ENCODE results near the gene PEX13.
A peak's percentile ranks its signal among the peaks of the same experiment; 100 is the strongest.
"Not testable (repeated sequence)": the region's sequence is repeated elsewhere in the genome, so short reads cannot be mapped to it uniquely, and the experiment has no call there.

PEX13 gene

GRCh38 chr2:61009355-61009754 is 8.2 kb upstream of the PEX13 start:
- no peak for DNase-seq

DNA sequence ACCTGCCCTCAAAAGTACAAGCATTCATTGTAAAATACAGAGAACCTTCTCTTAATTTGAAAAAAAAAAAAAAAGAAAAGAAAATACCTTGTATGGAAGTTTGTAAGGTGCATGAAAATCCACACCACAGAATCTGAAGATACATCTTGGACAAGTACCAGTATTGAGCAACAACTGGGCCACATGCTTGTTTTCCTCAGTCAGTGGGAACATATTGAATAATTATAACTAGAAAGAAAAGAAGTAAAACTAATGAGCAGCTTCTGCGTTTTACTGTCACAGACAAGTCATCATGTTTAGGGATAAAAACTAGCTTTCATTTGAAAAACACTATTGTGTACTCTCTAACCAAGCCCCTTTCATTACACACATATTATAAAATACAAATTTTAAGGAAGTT is 5.8 kb upstream of the PEX13 start:
- DNase-seq, result no peak

- DNase-seq, result not testable (repeated sequence)
These were observed 5.2 kb upstream of the PEX13 start for GRCh38 chr2:61012303-61012702.

GRCh38 chr2:61013382-61013781 is 4.1 kb upstream of the PEX13 start:
- DNase-seq, result no peak

- no peak for DNase-seq
These were observed 2.8 kb upstream of the PEX13 start for GRCh38 chr2:61014763-61015162.

DNA sequence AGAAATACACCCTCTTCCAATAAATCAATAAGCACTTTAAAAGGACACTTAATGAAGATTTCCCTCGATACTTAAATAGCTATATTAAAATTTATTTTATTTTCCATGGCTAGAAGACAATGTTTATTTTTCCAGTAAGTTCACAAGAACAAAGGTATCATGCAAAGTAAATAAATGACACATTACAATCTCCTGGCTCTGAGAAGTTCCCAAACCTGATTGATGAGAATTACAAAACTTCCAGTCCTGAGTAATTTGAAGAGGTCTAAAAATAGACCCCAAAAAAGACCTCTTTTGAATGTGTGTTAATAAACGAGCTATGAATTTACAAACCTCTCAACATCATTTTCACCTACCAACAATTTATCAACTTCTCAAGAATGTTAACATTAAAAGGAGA is 1.5 kb upstream of the PEX13 start:
- no peak for DNase-seq

DNA sequence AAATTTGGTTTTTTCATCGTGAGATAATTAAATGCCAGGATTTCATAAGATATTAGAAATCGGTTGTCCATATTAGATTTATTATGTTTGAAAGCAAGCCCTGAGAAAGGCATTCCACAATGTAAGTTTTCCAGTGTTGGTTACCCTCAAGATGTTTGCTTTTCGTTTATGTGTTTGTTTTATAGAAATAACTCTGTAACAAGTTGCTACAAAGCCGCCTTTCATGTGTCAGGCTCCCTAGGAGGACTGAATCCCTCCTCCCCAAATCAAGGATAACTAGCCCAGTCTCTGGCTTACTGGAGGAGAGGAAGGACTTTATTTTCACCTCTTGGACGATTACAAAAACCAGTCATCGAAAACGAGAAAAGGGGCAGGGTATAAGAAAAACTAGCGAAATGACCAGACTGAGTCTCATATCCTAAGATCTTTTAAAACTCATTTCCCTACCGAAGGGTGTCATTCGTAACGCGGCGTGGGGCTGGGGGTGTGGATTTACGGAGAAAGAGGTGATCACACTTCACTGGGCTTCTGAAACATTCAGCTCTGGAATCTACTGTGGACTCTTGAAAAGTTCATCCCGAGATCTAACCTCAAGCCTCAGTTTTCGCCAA is 1.0 kb upstream of the PEX13 start:
- no peak for DNase-seq

DNA sequence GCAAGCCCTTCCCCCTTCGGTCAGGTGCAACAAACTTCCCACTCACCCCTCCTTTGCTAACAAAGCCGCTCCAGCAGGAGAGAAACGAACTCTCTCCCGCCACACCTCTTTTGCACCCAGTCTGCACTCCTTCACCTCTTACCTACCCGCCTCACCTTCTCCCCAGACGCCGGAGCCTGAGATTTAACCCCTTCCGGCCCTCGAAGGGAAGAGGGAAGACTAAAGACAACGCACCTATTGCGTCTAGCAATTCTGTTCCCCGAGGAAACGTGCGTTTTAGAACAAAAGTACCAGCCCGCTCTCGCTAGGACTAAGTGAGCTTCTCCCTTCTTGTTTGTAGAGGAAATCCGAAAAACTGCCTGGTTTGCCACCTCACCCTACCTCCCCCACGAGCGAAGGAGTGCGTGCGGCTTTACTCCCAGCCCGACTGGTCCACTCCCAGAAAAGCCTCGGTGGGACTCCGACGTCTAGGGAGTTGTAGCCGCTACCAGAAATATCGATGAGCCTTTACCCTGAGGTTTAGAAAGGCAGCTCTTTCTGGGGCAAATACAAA is 441 bp upstream of the PEX13 start:
- peak; percentile 62 to 67 for DNase-seq

GRCh38 chr2:61018318-61018755 is 817 bp downstream of the PEX13 start:
- no peak for DNase-seq

DNA sequence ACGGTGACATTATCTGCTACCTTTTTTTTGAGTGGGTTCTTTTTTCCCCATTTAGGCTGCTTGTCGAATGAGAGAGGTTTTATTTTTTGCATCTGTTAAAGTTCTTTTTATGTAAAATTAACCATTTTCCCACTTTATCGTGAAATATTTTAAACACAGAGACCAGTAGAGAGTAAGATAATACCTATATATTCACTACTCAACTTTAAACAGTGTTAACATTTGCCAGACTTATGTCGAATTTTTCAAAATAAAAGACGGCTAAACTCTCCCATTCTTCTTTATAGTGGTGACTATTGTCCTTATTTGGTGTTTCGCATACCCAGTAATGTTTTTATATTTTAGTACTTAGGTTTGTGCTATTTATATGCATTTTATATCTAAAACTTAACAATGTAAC is 1.3 kb downstream of the PEX13 start:
- DNase-seq, result no peak

GRCh38 chr2:61021228-61021660 is 3.7 kb downstream of the PEX13 start:
- no peak for DNase-seq

- DNase-seq, result no peak
These were observed 6.2 kb downstream of the PEX13 start for GRCh38 chr2:61023670-61024069.

GRCh38 chr2:61029533-61029932 is 12.0 kb downstream of the PEX13 start:
- no peak for DNase-seq

DNA sequence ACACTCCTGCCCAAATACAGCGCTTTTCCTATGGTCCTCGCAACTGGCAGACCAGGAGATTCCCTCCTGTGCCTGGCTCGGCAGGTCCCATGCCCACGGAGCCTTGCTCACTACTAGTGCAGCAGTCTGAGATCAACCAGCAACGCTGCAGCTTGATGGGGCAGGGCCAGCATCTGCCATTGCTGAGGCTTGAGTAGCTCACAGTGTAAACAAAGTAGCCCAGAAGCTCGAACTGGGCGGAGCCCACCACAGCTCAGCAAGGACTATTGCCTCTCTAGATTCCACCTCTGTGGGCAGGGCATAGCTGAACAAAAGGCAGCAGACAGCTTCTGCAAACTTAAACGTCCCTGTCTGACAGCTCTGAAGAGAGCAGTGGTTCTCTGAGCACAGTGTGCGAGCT is 17.1 kb downstream of the PEX13 start:
- not testable (repeated sequence) for DNase-seq

GRCh38 chr2:61036643-61037042 is 19.1 kb downstream of the PEX13 start:
- DNase-seq, result not testable (repeated sequence)

GRCh38 chr2:61042807-61043206 is 25.3 kb downstream of the PEX13 start:
- no peak for DNase-seq

DNA sequence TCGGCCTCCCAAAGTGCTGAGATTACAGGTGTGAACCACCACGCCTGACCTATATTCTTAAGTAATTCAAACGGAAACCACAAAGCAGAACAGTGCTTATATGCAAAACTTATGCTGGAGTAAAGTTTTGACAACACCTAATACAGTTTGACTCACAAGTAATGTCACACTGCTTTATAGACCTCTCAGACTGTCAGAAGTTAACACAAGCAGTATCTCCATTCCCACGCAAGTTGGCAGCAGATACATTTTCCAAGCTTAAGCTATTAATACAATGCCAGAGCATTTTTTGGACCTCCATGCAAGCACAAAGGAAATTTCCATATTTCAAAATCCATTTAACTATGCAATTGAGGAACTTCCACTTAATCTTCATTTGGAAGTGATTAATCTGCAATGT is 27.1 kb downstream of the PEX13 start:
- DNase-seq, result no peak

GRCh38 chr2:61045226-61045625 is 27.7 kb downstream of the PEX13 start:
- DNase-seq, result no peak

GRCh38 chr2:61045999-61046398 is 28.5 kb downstream of the PEX13 start:
- no peak for DNase-seq

DNA sequence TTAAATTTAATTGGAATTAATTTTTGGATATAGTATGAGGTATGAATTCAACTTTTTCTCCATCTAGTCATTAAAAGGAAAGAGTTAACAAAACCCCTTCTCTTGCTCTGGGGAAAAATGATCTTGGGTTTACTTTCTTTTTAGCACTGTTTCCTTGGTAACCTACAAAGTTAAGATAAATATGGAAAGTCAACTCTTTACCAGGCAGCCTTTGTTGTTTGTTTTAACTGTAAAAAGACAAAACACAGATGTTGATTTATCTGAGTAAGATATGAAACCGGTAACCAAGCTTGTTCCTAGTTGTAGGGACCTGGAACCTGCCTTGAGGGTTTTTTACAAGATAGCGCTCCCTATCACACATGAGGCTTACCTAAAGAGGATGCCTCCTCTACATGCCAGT is 38.0 kb downstream of the PEX13 start:
- DNase-seq, result no peak

- no peak for DNase-seq
These were observed 40.0 kb downstream of the PEX13 start for GRCh38 chr2:61057562-61057961.

GRCh38 chr2:61059382-61059781 is 41.9 kb downstream of the PEX13 start:
- no peak for DNase-seq

GRCh38 chr2:61065714-61066709 is 48.5 kb downstream of the PEX13 start, which contains the start of gene SANBR:
Gene SANBR (plus strand): TSS chr2:61065871. CDS start chr2:61070351, 4,480 bp downstream.
- peak; percentile 76 to 81 for DNase-seq

- no peak for DNase-seq
These were observed 56.6 kb downstream of the PEX13 start for GRCh38 chr2:61074100-61074499.

Measured in activated CD4-positive, alpha-beta T cell treated with anti-CD3 and anti-CD28 coated beads for 4 hours (primary cell).